Mucosa of descending colon (tissue), 3 donors: ENCODE data around the gene POLR2M. TPM values are rescaled to one million over a fixed set of nuclear protein-coding genes. Genes with fewer than 3 reads are reported as not detected.

Experiments used
- ATAC-seq: fragments of 200-7000 bp; cut with Tn5 transposase; one replicate; pipeline ENCODE4 v1.9.1; 2020; ENCODE audit warnings: mild to moderate bottlenecking, moderate library complexity
- DNase-seq, 3 donors: peaks; one replicate each; pipeline ENCODE4 v3.0.0-alpha.2; 2020
- H3K36me3 ChIP-seq: fragments of 200-600 bp; one replicate; pipeline ENCODE4 v1.8.0; 2021; ENCODE audit warnings: low read depth, mild to moderate bottlenecking
- H3K4me1 ChIP-seq: fragments of 200-600 bp; one replicate; pipeline ENCODE4 v1.8.0; 2021; ENCODE audit warnings: low read depth, mild to moderate bottlenecking
- H3K4me3 ChIP-seq: fragments of 200-600 bp; one replicate; pipeline ENCODE4 v1.8.0; 2021; ENCODE audit warnings: mild to moderate bottlenecking
- H3K9me3 ChIP-seq: fragments of 200-600 bp; one replicate; pipeline ENCODE4 v1.8.0; 2021; ENCODE audit warnings: mild to moderate bottlenecking
- intact Hi-C, 2 donors: fragments of 100-400 bp; cut with DNase I in 1 of 2; cut with micrococcal nuclease in 1 of 2; formaldehyde crosslinking; loops; one replicate each; pipeline versions ENCODE4 v1.11.0 to v1.11.1; 2022; cut with DNase I, micrococcal nuclease
- total RNA-seq, 3 donors: library from RNA; stranded (reverse); fragmentation: NEBNext Ultra II Directional in 2 of 3; extraction: Animal tissue kit (Norgen Biotek cat#: 25700) in 2 of 3; gene quantifications; one replicate each; pipeline versions ENCODE4 v1.2.1 to v1.2.4, GENCODE V29; 2021 to 2023
- TF ChIP-seq, protein P1 (sequence below): fragments of 200-600 bp; IDR thresholded peaks from one replicate; pipeline ENCODE4 v1.8.0; 2022; ENCODE audit warnings: antibody characterized with exemption, mild to moderate bottlenecking
- donor health status: DM: no; HTN: no; CAD: no; lungs with moderate emphysema.
- donor health status: DM: no; HTN: no; CAD: no.
- donor health status: DM: no; HTN: yes; CAD: no.

The POLR2M gene
- total RNA-seq, 3 donors from 2014 or later, result 40.4 to 82.8 (median 53.3) TPM

- Histone ChIP-seq H3K9me3 (no peaks in the 10 kb centered on the region), H3K4me1 (no peaks in the 10 kb centered on the region), H3K4me3 (no peak overlapping the region), H3K36me3 (no peaks in the 10 kb centered on the region)
- TF ChIP-seq, protein P1, sequence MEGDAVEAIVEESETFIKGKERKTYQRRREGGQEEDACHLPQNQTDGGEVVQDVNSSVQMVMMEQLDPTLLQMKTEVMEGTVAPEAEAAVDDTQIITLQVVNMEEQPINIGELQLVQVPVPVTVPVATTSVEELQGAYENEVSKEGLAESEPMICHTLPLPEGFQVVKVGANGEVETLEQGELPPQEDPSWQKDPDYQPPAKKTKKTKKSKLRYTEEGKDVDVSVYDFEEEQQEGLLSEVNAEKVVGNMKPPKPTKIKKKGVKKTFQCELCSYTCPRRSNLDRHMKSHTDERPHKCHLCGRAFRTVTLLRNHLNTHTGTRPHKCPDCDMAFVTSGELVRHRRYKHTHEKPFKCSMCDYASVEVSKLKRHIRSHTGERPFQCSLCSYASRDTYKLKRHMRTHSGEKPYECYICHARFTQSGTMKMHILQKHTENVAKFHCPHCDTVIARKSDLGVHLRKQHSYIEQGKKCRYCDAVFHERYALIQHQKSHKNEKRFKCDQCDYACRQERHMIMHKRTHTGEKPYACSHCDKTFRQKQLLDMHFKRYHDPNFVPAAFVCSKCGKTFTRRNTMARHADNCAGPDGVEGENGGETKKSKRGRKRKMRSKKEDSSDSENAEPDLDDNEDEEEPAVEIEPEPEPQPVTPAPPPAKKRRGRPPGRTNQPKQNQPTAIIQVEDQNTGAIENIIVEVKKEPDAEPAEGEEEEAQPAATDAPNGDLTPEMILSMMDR, result peak; percentile 81
- DNase-seq (peak in 2 of 3 donors; percentile 44 to 86), ATAC-seq (peak; percentile 75)
- intact Hi-C loops, result no loop called here
Measured at GRCh38 chr15:57732526-57733331, 26.2 kb downstream of the POLR2M start.

DNA sequence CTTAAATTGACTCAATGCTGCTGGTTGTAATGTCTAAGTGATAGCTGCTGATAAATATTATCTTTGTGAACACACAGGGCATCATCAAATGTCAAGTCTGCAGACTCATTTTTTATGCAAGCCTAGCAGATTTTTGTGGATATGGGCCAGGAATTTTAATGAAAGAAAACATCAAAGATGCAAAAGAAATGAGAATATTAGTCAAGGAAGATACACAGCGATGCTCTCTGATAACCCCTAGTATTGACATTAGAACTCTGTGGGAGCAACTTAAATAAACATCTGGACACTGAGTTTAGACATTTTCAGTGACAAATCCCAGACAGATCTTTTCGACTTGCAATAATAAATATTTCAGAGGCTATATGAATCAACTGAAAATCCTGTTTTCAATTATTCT, 28.3 kb downstream of the POLR2M start:
- no peak for ATAC-seq
- intact Hi-C loops, result no loop called here
- TF ChIP-seq, protein P1, result no peak

GRCh38 chr15:57735431-57735830, 28.9 kb downstream of the POLR2M start:
- ATAC-seq, result no peak
- intact Hi-C loops, result no loop called here
- H3K4me1 ChIP-seq, result no peaks in the 10 kb centered on the region
- no peaks in the 10 kb centered on the region for H3K36me3 ChIP-seq
- TF ChIP-seq, protein P1, result no peak
- H3K4me3 ChIP-seq, result no peak overlapping the region
- no peaks in the 10 kb centered on the region for H3K9me3 ChIP-seq
- no peak for DNase-seq

More for the DNA sequence above, 28.3 kb downstream of the POLR2M start:
- no peaks in the 10 kb centered on the region for H3K36me3 ChIP-seq
- no peak overlapping the region for H3K4me3 ChIP-seq
- H3K9me3 ChIP-seq, result no peaks in the 10 kb centered on the region
- H3K4me1 ChIP-seq, result no peaks in the 10 kb centered on the region
- DNase-seq, result no peak

DNA sequence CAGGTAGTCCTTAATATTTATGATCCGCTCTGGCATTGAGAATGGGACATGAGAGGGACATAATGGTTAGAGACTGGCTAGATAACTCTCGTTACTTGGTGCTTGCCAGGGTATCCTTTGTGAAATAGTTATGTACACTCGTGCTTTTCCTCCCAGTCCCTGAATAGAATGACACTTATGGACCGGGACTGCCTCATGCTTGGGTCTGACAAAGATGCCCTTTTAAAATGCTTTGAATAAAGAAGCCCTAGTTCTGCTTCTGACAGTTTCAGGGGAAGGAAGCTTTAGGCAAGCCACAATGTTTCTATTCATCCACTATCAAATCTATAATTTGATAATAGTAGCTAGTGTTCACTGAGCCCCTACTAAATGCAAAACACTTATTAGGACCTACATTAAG, 29.4 kb downstream of the POLR2M start:
- Histone ChIP-seq H3K4me1 (no peaks in the 10 kb centered on the region), H3K4me3 (no peak overlapping the region), H3K36me3 (no peaks in the 10 kb centered on the region), H3K9me3 (no peaks in the 10 kb centered on the region)
- intact Hi-C loops, result no loop called here
- TF ChIP-seq, protein P1, result no peak
- DNase-seq, result no peak
- no peak for ATAC-seq

- TF ChIP-seq, protein P1, result no peak
- DNase-seq (no peak), ATAC-seq (no peak)
- Histone ChIP-seq H3K9me3 (no peaks in the 10 kb centered on the region), H3K4me3 (no peak overlapping the region), H3K4me1 (no peaks in the 10 kb centered on the region), H3K36me3 (no peaks in the 10 kb centered on the region)
- intact Hi-C loops, result no loop called here
Measured at GRCh38 chr15:57736591-57736990, 30.1 kb downstream of the POLR2M start.
